Endothelial cell of umbilical vein (primary cell): Measurements from ENCODE around the gene RHEX. TPM values are rescaled to one million over a fixed set of nuclear protein-coding genes. Genes with fewer than 3 reads are reported as not detected.
A peak's percentile ranks its signal among the peaks of the same experiment; 100 is the strongest.

Experiments used
- BruUV-seq: library from RNA; stranded (reverse); fragments of 400-500 nt; replicated peaks from 2 replicates; lab custom pipeline; 2021; lab: Mats Ljungman, UMichigan
- CTCF ChIA-PET: fragments of 300-600, 350-600 bp; sonication (Branson Sonifier 250); formaldehyde crosslinking; loops from one replicate; lab custom pipeline; 2021; ENCODE audit warnings: antibody characterized with exemption, inconsistent platforms; lab: Charles Lee
- POLR2A ChIA-PET: fragments of 300-600, 350-600 bp; sonication (Branson Sonifier 250); formaldehyde crosslinking; loops from one replicate; lab custom pipeline; 2021; ENCODE audit warnings: antibody characterized with exemption, inconsistent platforms; lab: Charles Lee
- DNase-seq: peaks from one replicate; pipeline ENCODE4 v3.0.0-alpha.2; 2011; ENCODE audit warnings: low read depth, low spot score
- FAIRE-seq: peaks from 2 replicates; lab custom pipeline; 2011; peaks lifted over from hg19 to GRCh38; lab: Jason Lieb, UNC
- H2AFZ ChIP-seq: 2 replicates; pipeline ENCODE4 v1.6.0; 2012; ENCODE audit warnings: low read depth, low read length, control low read depth, inconsistent platforms
- H3K27ac ChIP-seq: 2 replicates; pipeline ENCODE4 v1.5.1; 2011; ENCODE audit warnings: low read depth, mild to moderate bottlenecking, control low read depth, low read length, moderate library complexity; ENCODE audit not compliant: insufficient read depth
- H3K27me3 ChIP-seq, 2 experiments: 2 replicates each; pipeline versions ENCODE4 v1.6.0 to v1.6.1; 2011; ENCODE audit warnings: low read length in 2 of 2, mixed read lengths in 1 of 2; ENCODE audit not compliant: control insufficient read depth in 2 of 2, insufficient read depth in 2 of 2
- H3K36me3 ChIP-seq, 2 experiments: 2 replicates in 1 of 2; 3 replicates in 1 of 2; pipeline ENCODE4 v1.5.1; 2011; ENCODE audit warnings: low read length in 2 of 2, mild to moderate bottlenecking in 1 of 2, moderate library complexity in 1 of 2; ENCODE audit not compliant: control insufficient read depth in 2 of 2, insufficient read depth in 2 of 2; ENCODE audit errors: extremely low read depth in 1 of 2
- H3K4me1 ChIP-seq: 3 replicates; pipeline ENCODE4 v1.5.1; 2011; ENCODE audit warnings: mild to moderate bottlenecking, low read length; ENCODE audit not compliant: control insufficient read depth, insufficient read depth; ENCODE audit errors: extremely low read depth
- H3K4me2 ChIP-seq: 2 replicates; pipeline ENCODE4 v1.6.1; 2011; ENCODE audit warnings: low read length, control low read depth, mixed read lengths; ENCODE audit not compliant: insufficient read depth
- H3K4me3 ChIP-seq, 3 experiments: fragments of 200-600 bp in 1 of 3; sonication (generic), shearing (Covaris generic) in 1 of 3; replicated peaks in 1 of 3; 2 replicates each; pipeline ENCODE4 v1.5.1; 2011 to 2016; ENCODE audit warnings: control low read depth in 3 of 3, low read length in 3 of 3, mild to moderate bottlenecking in 2 of 3, inconsistent platforms in 1 of 3, low read depth in 1 of 3, moderate library complexity in 1 of 3; ENCODE audit not compliant: insufficient read depth in 1 of 3
- H3K79me2 ChIP-seq: 2 replicates; pipeline ENCODE4 v1.6.0; 2012; ENCODE audit warnings: low read length, inconsistent platforms; ENCODE audit not compliant: control insufficient read depth, insufficient read depth
- H3K9ac ChIP-seq: replicated peaks from 2 replicates; pipeline ENCODE3; 2011; ENCODE audit warnings: low read length, control low read depth; ENCODE audit not compliant: insufficient read depth; ENCODE audit errors: extremely low read depth
- H3K9me1 ChIP-seq: replicated peaks from 3 replicates; pipeline ENCODE4 v1.6.0; 2011; ENCODE audit warnings: mild to moderate bottlenecking, low read length; ENCODE audit not compliant: control insufficient read depth, insufficient read depth; ENCODE audit errors: extremely low read depth
- H3K9me3 ChIP-seq: replicated peaks from 2 replicates; pipeline ENCODE4 v1.5.1; 2012; ENCODE audit warnings: low read length, inconsistent platforms; ENCODE audit not compliant: control insufficient read depth, insufficient read depth
- H4K20me1 ChIP-seq: replicated peaks from 2 replicates; pipeline ENCODE3; 2011; ENCODE audit warnings: mild to moderate bottlenecking, low read length; ENCODE audit not compliant: control insufficient read depth, insufficient read depth; ENCODE audit errors: extremely low read depth
- EZH2 ChIP-seq: IDR thresholded peaks from 2 replicates; pipeline ENCODE4 v1.6.1; 2012; ENCODE audit warnings: borderline replicate concordance, low read depth, mild to moderate bottlenecking, moderate library complexity, low read length, inconsistent platforms; ENCODE audit not compliant: severe bottlenecking
- FOS ChIP-seq: IDR thresholded peaks from 2 replicates; pipeline ENCODE4 v1.6.1; 2011; ENCODE audit warnings: mild to moderate bottlenecking, low read length, moderate library complexity, borderline replicate concordance; ENCODE audit not compliant: insufficient read depth
- GATA2 ChIP-seq: IDR thresholded peaks from 2 replicates; pipeline ENCODE4 v1.7.0; 2011; ENCODE audit warnings: low read depth, mild to moderate bottlenecking, moderate library complexity, mixed read lengths, low read length; ENCODE audit not compliant: insufficient read length, insufficient read depth
- JUN ChIP-seq: IDR thresholded peaks from 2 replicates; pipeline ENCODE4 v1.6.1; 2011; ENCODE audit warnings: borderline replicate concordance, low read depth; ENCODE audit not compliant: insufficient read length, insufficient read depth
- MYC ChIP-seq: IDR thresholded peaks from one replicate; pipeline ENCODE4 v1.6.1; 2011; ENCODE audit warnings: mild to moderate bottlenecking, low read depth, low read length
- POLR2A ChIP-seq: IDR thresholded peaks from 2 replicates; pipeline ENCODE4 v1.6.1; 2012; ENCODE audit warnings: low read depth, mild to moderate bottlenecking, control low read depth, low read length
- POLR2AphosphoS5 ChIP-seq: IDR thresholded peaks from 2 replicates; pipeline ENCODE4 v1.6.1; 2012; ENCODE audit warnings: low read depth, mild to moderate bottlenecking, control low read depth, low read length, moderate library complexity; ENCODE audit not compliant: insufficient read depth
- dilution Hi-C: fragments of 300-500 bp; cut with MboI; formaldehyde crosslinking; loops from one replicate; pipeline ENCODE4 v1.15.0; 2019; ENCODE audit warnings: low sequenced_read_pairs; ENCODE audit not compliant: extremely low pct_ligation_motif_present
- intact Hi-C: fragments of 100-400 bp; cut with micrococcal nuclease; formaldehyde crosslinking; loops from one replicate; pipeline ENCODE4 v1.10.0; 2022
- polyA plus RNA-seq, 4 experiments: library from polyadenylated mRNA; depleted of rRNA in 3 of 4; stranded (reverse) in 3 of 4; unstranded in 1 of 4; fragments of >200 nt; gene quantifications; 2 replicates each; pipeline versions ENCODE4 v1.2.1 to v1.2.3, GENCODE V29; 2011 to 2012; ENCODE audit warnings: missing spikeins in 1 of 4
- total RNA-seq: library from RNA; stranded (reverse); gene quantifications from 2 replicates; pipeline ENCODE4 v1.2.3, GENCODE V29; 2021
- TF ChIP-seq, protein P1 (sequence below): IDR thresholded peaks from 2 replicates; pipeline ENCODE4 v1.6.1; 2011; ENCODE audit not compliant: insufficient read depth, insufficient read length
- TF ChIP-seq, protein P2 (sequence below), 2 donors: IDR thresholded peaks; 1 replicate in 1 of 2; 2 replicates in 1 of 2; pipeline ENCODE4 v1.5.1; 2011; ENCODE audit warnings: low read length in 2 of 2, mild to moderate bottlenecking in 2 of 2, moderate library complexity in 2 of 2, control low read depth in 1 of 2, inconsistent platforms in 1 of 2, low read depth in 1 of 2; ENCODE audit not compliant: insufficient read depth in 1 of 2; ENCODE audit errors: extremely low read depth in 1 of 2

The RHEX gene
- total and polyA plus RNA-seq, 2 donors (not counting 3 experiments of a cell fraction or from before 2014, with no cell fraction given), result not detected

DNA sequence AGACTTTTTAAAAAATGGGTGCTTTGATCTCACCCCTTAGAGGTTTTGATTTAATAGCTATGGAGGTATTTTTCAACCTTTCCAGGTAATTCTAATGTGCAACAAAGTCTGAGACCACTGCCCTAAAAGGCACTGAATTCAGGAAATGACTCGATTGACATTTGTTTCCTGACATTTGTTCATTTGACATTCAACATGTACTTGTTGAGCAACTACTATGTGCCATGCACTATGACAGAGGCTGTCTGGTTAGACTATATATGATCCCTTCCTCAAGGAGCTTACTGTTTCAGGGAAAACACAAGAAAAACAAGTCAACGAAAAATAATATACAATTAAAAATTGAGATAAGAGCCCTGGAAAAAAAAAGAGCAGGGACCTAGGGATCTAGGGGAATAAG lies 89.8 kb downstream of the RHEX start:
- Histone ChIP-seq H3K9me1 (no peaks in the 10 kb centered on the region), H3K4me1 (no peaks in the 10 kb centered on the region), H3K27ac (no peak overlapping the region), H3K4me2 (no peak overlapping the region), H3K9ac (no peak overlapping the region), H2AFZ (no peak overlapping the region), H4K20me1 (no peaks in the 10 kb centered on the region), H3K79me2 (no peaks in the 10 kb centered on the region), H3K9me3 (no peaks in the 10 kb centered on the region), H3K27me3 (peaks cover 40 to 45% of the 10 kb centered on the region in 2 experiments), H3K4me3 (no peak overlapping the region), H3K36me3 (no peaks in the 10 kb centered on the region)
- dilution Hi-C loops, result no loop called here
- TF ChIP-seq POLR2AphosphoS5, result no peak
- TF ChIP-seq FOS, result no peak
- no peak for TF ChIP-seq GATA2
- TF ChIP-seq POLR2A, result no peak
- TF ChIP-seq EZH2, result no peak
- TF ChIP-seq, protein P1, sequence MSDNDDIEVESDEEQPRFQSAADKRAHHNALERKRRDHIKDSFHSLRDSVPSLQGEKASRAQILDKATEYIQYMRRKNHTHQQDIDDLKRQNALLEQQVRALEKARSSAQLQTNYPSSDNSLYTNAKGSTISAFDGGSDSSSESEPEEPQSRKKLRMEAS, result no peak
- TF ChIP-seq, protein P2, sequence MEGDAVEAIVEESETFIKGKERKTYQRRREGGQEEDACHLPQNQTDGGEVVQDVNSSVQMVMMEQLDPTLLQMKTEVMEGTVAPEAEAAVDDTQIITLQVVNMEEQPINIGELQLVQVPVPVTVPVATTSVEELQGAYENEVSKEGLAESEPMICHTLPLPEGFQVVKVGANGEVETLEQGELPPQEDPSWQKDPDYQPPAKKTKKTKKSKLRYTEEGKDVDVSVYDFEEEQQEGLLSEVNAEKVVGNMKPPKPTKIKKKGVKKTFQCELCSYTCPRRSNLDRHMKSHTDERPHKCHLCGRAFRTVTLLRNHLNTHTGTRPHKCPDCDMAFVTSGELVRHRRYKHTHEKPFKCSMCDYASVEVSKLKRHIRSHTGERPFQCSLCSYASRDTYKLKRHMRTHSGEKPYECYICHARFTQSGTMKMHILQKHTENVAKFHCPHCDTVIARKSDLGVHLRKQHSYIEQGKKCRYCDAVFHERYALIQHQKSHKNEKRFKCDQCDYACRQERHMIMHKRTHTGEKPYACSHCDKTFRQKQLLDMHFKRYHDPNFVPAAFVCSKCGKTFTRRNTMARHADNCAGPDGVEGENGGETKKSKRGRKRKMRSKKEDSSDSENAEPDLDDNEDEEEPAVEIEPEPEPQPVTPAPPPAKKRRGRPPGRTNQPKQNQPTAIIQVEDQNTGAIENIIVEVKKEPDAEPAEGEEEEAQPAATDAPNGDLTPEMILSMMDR (IDR thresholded peaks at IDR 0.05; ENCODE audit: extremely low read depth in 1 of 2, insufficient read depth in 1 of 2, low read depth in 1 of 2, low read length in 2 of 2), result no peak
- TF ChIP-seq JUN, result no peak
- no peak for TF ChIP-seq MYC
- DNase-seq, result no peak
- peak; percentile 28 for FAIRE-seq
- ChIA-PET CTCF (no interaction called here), POLR2A (no interaction called here)
- no TSS peak for BruUV-seq
- intact Hi-C loops, result no loop called here
